GM19025 (cell line): ENCODE measurements around the gene MTHFD2L.
"Not testable (repeated sequence)": the region's sequence is repeated elsewhere in the genome, so short reads cannot be mapped to it uniquely, and the experiment has no call there.

Experiments
- ATAC-seq: cut with Tn5 transposase; IDR thresholded peaks from one replicate; pipeline ENCODE4 v1.9.1; 2021; ENCODE audit warnings: mild to moderate bottlenecking, low read depth, moderate library complexity; ENCODE audit not compliant: unreplicated experiment

Gene MTHFD2L

GRCh38 chr4:74132188-74132587 is 25.7 kb upstream of the MTHFD2L start:
- ATAC-seq: not testable (repeated sequence)

- ATAC-seq: no peak
Measured at GRCh38 chr4:74132944-74133343, 25.0 kb upstream of the MTHFD2L start.

- peak; percentile 76 for ATAC-seq
Measured at GRCh38 chr4:74133786-74134499, 24.0 kb upstream of the MTHFD2L start.

GRCh38 chr4:74134500-74134852 is 23.4 kb upstream of the MTHFD2L start:
- no peak for ATAC-seq

- ATAC-seq: no peak
Measured at GRCh38 chr4:74146581-74147129, 11.3 kb upstream of the MTHFD2L start.

GRCh38 chr4:74148205-74148604 is 9.7 kb upstream of the MTHFD2L start:
- no peak for ATAC-seq

GRCh38 chr4:74152836-74153235 is 5.1 kb upstream of the MTHFD2L start:
- ATAC-seq: no peak

GRCh38 chr4:74156521-74156920 is 1.4 kb upstream of the MTHFD2L start:
- ATAC-seq: no peak

GRCh38 chr4:74157154-74157553 is 764 bp upstream of the MTHFD2L start:
- no peak for ATAC-seq

GRCh38 chr4:74158466-74159142 is 686 bp downstream of the MTHFD2L start:
- ATAC-seq: no peak

- ATAC-seq: no peak
Measured at GRCh38 chr4:74159143-74159709, 1.3 kb downstream of the MTHFD2L start.

GRCh38 chr4:74161666-74162450 is 3.9 kb downstream of the MTHFD2L start:
- ATAC-seq: no peak

- ATAC-seq: no peak
Measured at GRCh38 chr4:74166135-74166534, 8.2 kb downstream of the MTHFD2L start.

GRCh38 chr4:74166818-74167217 is 8.9 kb downstream of the MTHFD2L start:
- no peak for ATAC-seq

- ATAC-seq: no peak
Measured at GRCh38 chr4:74167585-74167984, 9.7 kb downstream of the MTHFD2L start.

GRCh38 chr4:74168841-74169240 is 10.9 kb downstream of the MTHFD2L start:
- ATAC-seq: no peak

- ATAC-seq: no peak
Measured at GRCh38 chr4:74173321-74173720, 15.4 kb downstream of the MTHFD2L start.

- ATAC-seq: no peak
Measured at GRCh38 chr4:74174421-74174820, 16.5 kb downstream of the MTHFD2L start.

GRCh38 chr4:74174941-74175340 is 17.0 kb downstream of the MTHFD2L start:
- ATAC-seq: no peak

- ATAC-seq: no peak
Measured at GRCh38 chr4:74175379-74175778, 17.5 kb downstream of the MTHFD2L start.

- ATAC-seq: no peak
Measured at GRCh38 chr4:74178798-74179197, 20.9 kb downstream of the MTHFD2L start.
